Glutamatergic neuron (in vitro differentiated cells): Measurements from ENCODE around the gene SLC13A4. TPM values are rescaled to one million over a fixed set of nuclear protein-coding genes. Genes with fewer than 3 reads are reported as not detected.

Experiments used
- DNase-seq: peaks from one replicate; pipeline ENCODE4 v3.0.0; 2022
- H3K27ac Mint-ChIP-seq: one replicate; pipeline ENCODE4 v1.8.0; 2020; ENCODE audit warnings: mild to moderate bottlenecking, mixed read lengths, inconsistent platforms; ENCODE audit not compliant: unreplicated experiment
- H3K27me3 Mint-ChIP-seq: one replicate; pipeline ENCODE4 v1.8.0; 2020; ENCODE audit warnings: mild to moderate bottlenecking, moderate library complexity, mixed read lengths, inconsistent platforms; ENCODE audit not compliant: unreplicated experiment
- H3K36me3 Mint-ChIP-seq: one replicate; pipeline ENCODE4 v1.8.0; 2020; ENCODE audit warnings: mild to moderate bottlenecking, mixed read lengths, inconsistent platforms; ENCODE audit not compliant: unreplicated experiment
- H3K4me1 Mint-ChIP-seq: one replicate; pipeline ENCODE4 v1.8.0; 2020; ENCODE audit warnings: mild to moderate bottlenecking, low read depth, mixed read lengths, inconsistent platforms; ENCODE audit not compliant: unreplicated experiment
- H3K4me3 Mint-ChIP-seq: one replicate; pipeline ENCODE4 v1.8.0; 2020; ENCODE audit warnings: mild to moderate bottlenecking, mixed read lengths, inconsistent platforms; ENCODE audit not compliant: unreplicated experiment
- H3K9me3 Mint-ChIP-seq: one replicate; pipeline ENCODE4 v1.8.0; 2020; ENCODE audit warnings: mild to moderate bottlenecking, moderate library complexity, mixed read lengths, inconsistent platforms; ENCODE audit not compliant: unreplicated experiment
- CTCF ChIP-seq: fragments of 200-600 bp; sonication (generic); IDR thresholded peaks from one replicate; pipeline ENCODE4 v1.5.0; 2021; ENCODE audit not compliant: partially characterized antibody, unreplicated experiment
- total RNA-seq: library from RNA; stranded (reverse); fragmentation: NEBNext Ultra II Directional; extraction: Animal tissue kit (Norgen Biotek cat#: 25700); gene quantifications from one replicate; pipeline ENCODE4 v1.2.1, GENCODE V29; 2021; ENCODE audit not compliant: unreplicated experiment

SLC13A4 gene
- total RNA-seq, 1 donor from 2014 or later = not detected

- no peak for TF ChIP-seq CTCF
- Mint-ChIP-seq H3K4me3 (no peak overlapping the region), H3K9me3 (peaks cover 7% of the 10 kb centered on the region), H3K27ac (peak overlapping the region; percentile 34), H3K36me3 (peaks cover 4% of the 10 kb centered on the region), H3K4me1 (peaks cover 38% of the 10 kb centered on the region), H3K27me3 (no peaks in the 10 kb centered on the region)
- no peak for DNase-seq
These were observed 44.7 kb upstream of the SLC13A4 start for GRCh38 chr7:135772639-135773222.

DNA sequence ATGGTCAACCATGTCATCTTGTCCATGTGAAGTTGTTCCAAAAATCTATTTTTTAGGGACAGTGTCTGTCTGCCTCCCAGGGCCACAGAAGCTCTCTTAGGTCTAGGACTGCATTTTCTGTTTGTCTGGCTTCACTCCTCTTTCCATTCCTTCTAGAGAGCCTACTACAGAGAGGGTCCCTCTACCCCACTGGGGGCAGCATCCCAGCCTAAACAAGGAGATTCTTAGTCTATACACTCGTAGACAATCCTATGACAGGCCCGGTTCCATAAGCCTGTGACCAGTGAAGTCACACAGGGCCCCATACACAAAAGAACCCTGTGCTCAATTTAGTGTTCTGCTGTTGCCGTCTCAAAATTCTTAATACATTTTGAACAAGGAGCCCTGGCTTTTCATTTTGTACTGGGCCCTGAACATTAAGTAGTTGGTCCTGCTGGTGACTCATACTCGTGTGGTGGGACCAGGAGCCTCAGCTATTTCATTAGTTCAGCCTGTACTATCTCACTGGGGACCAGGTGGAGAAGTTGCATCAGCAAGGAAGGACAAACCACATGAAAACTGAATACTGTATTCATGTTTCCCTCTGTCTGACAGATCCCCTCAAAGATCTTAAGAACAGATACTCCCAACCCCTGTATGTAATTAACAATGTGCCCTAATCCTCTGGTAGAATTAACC lies 44.1 kb upstream of the SLC13A4 start:
- Mint-ChIP-seq H3K36me3 (no peaks in the 10 kb centered on the region), H3K9me3 (peaks cover 7% of the 10 kb centered on the region), H3K27ac (peak overlapping the region; percentile 34), H3K4me1 (peaks cover 38% of the 10 kb centered on the region), H3K4me3 (no peak overlapping the region), H3K27me3 (no peaks in the 10 kb centered on the region)
- TF ChIP-seq CTCF = no peak
- DNase-seq = no peak

DNA sequence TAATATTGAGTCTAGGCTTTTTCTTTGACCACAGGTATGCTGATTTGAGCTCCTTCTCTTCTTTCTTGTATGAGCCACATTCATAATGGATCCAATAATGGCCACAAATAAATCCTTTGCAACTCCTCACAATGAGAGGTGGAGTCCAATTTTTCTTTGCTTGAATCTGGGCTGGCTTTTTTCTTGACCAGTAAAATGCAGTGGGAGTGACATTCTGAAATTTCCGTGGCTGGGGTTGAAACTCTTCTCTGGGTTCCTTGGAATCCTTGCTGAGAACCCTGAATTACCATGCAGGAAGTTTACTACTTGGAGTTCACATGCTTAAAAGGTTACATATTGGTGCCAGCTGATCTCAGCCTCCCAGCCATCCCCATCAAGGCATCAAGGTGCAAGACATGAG lies 43.1 kb upstream of the SLC13A4 start:
- Mint-ChIP-seq H3K27me3 (no peaks in the 10 kb centered on the region), H3K27ac (no peak overlapping the region), H3K4me3 (no peak overlapping the region), H3K36me3 (no peaks in the 10 kb centered on the region), H3K9me3 (peaks cover 7% of the 10 kb centered on the region), H3K4me1 (peaks cover 38% of the 10 kb centered on the region)
- no peak for TF ChIP-seq CTCF
- no peak for DNase-seq

- H3K27me3 Mint-ChIP-seq = no peaks in the 10 kb centered on the region
- H3K4me1 Mint-ChIP-seq = peaks cover 38% of the 10 kb centered on the region
- TF ChIP-seq CTCF = no peak
- peak; percentile 43 for DNase-seq
- peak overlapping the region; percentile 77 for H3K27ac Mint-ChIP-seq
- H3K4me3 Mint-ChIP-seq = peak overlapping the region; percentile 61
- H3K9me3 Mint-ChIP-seq = peaks cover 7% of the 10 kb centered on the region
- no peaks in the 10 kb centered on the region for H3K36me3 Mint-ChIP-seq
These were observed 42.2 kb upstream of the SLC13A4 start for GRCh38 chr7:135770139-135770710.
